Measurements from ENCODE around the gene HYKK.

- no peak for TF ChIP-seq CTCF (IDR thresholded peaks at IDR 0.05; ENCODE audit: insufficient read depth, low read length)
- no peak for TF ChIP-seq GABPA (IDR thresholded peaks at IDR 0.05; ENCODE audit: low read depth)
These were observed 32.9 kb downstream of the HYKK start, which contains the start of gene PSMA4 for GRCh38 chr15:78540141-78540870.
